GM18907 (cell line): Measurements from ENCODE around the gene TMCC1.
"Not testable (repeated sequence)": the region's sequence is repeated elsewhere in the genome, so short reads cannot be mapped to it uniquely, and the experiment has no call there.

Experiments used
- ATAC-seq: cut with Tn5 transposase; IDR thresholded peaks from one replicate; pipeline ENCODE4 v1.9.1; 2021; ENCODE audit warnings: mild to moderate bottlenecking, moderate library complexity; ENCODE audit not compliant: unreplicated experiment

Gene TMCC1

GRCh38 chr3:129655291-129655700 lies 238.2 kb downstream of the TMCC1 start:
- ATAC-seq, result no peak

GRCh38 chr3:129654131-129654530 lies 239.4 kb downstream of the TMCC1 start:
- no peak for ATAC-seq

GRCh38 chr3:129653019-129653418 lies 240.5 kb downstream of the TMCC1 start:
- no peak for ATAC-seq

DNA sequence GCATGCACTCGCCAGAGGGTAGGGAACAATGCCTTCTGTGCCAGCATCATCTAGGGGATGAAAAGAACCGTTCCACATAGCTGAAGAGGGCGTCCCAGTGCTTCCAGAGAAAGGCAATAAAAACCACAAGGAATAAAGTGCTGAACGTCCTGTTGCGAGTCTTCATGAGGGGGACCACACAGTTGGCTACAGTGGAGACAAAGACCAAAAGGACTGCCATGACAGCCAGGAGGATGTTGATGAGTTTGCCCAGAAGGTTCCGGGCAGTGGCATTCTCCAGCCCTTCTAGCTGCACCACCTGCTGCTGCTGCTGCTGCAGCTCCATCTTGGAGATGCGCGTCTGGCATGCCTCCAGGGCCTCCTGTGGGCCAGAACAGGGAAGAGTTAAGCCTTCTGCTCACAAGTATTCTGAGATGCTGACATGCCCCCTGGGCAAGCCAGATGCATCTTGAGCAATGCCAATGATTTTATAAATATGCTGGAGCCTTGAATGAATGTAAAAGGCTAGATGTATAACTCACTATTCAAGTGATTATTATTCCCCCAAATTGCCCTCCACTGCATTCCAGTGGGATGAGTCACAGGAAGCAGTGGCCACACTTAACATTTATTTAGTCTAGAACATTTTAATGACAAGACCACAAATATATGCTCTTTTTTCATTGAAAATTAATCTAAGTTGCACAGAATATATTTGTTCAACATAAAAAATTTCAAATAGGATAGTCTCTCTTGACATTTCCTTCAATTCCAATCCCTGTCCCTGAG lies 241.9 kb downstream of the TMCC1 start:
- no peak for ATAC-seq

GRCh38 chr3:129650256-129650872 lies 243.1 kb downstream of the TMCC1 start:
- ATAC-seq, result no peak

DNA sequence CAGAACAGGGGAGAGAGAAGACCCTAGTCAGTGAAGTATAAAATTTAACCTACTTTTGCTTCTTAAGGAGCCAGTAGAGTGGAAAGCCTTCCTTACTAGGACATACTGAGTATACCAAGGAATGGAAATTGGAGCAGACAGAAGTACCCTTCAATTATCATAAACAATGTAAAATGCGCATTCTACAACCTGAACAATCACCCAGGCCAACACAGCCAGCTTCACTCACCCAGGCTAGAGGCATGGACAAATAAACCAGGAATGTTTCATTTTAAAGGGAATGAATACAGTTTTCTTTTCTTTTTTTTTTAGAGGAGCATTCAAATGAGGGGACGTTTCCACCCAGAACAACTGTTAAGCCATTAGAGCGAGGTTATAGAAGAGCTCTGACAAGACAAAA lies 245.1 kb downstream of the TMCC1 start:
- ATAC-seq, result no peak

DNA sequence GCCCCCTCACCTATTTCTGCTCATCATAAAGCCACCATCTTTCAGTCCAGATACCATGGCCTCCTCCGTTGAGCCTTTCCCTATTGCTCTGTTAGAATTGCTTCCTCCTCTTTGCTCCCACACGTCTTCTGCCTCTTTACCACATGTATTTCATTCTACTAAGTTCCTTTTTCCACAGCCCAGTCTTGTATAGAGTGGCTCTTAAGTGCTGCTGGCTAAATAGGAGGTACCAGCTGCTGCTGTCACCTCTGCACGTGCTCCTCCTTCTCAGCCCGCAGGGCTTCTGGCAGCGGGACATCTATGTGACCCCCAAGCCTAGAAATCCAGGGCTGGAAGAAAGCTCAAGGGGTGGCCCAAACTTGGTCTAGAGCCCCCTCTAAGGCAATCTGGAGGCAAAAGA lies 248.2 kb downstream of the TMCC1 start:
- no peak for ATAC-seq

DNA sequence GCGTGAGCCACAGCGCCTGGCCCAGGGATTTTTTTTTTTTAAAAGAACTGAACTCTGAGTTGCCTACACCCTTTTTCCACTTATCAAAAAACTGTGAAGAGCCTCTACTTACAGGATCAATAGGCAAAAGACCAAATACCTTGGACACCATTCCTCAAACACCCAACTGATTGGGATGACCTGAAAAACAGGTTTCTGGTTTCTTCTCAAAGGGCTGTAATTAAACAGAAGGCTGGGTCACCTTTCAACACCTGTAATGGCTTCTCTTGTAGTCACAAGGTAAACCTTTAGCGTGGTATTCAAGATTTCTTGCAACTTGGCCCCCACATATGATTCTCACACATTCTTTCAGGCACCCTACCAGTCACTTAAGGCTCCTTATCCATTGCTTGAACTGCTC lies 248.7 kb downstream of the TMCC1 start:
- ATAC-seq, result no peak

GRCh38 chr3:129641567-129642260 lies 251.8 kb downstream of the TMCC1 start:
- ATAC-seq, result not testable (repeated sequence)

GRCh38 chr3:129640985-129641384 lies 252.5 kb downstream of the TMCC1 start:
- ATAC-seq, result not testable (repeated sequence)

GRCh38 chr3:129638481-129638880 lies 255.0 kb downstream of the TMCC1 start:
- no peak for ATAC-seq

DNA sequence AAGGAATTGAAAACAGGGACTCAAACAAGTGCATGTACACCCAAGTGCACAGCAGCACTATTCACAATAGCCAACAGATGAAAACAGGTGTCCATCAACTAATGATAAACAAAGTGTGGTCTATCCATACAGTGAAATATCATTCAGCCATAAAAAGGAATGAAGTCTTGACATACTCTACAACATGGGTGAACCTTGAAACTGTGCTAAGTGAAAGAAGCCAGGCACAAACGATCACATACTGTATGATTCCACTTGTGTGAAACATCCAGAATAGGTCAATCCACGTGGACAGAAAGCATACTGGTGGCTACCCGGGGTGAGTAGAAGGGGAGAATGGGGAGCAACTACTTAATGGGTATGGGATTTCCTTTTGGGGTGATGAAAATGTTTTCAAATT lies 257.4 kb downstream of the TMCC1 start:
- ATAC-seq, result no peak

GRCh38 chr3:129635656-129636055 lies 257.9 kb downstream of the TMCC1 start:
- ATAC-seq, result no peak

GRCh38 chr3:129633751-129634481 lies 259.6 kb downstream of the TMCC1 start:
- no peak for ATAC-seq

GRCh38 chr3:129632977-129633376 lies 260.5 kb downstream of the TMCC1 start:
- no peak for ATAC-seq

GRCh38 chr3:129632556-129632955 lies 261.0 kb downstream of the TMCC1 start:
- no peak for ATAC-seq

DNA sequence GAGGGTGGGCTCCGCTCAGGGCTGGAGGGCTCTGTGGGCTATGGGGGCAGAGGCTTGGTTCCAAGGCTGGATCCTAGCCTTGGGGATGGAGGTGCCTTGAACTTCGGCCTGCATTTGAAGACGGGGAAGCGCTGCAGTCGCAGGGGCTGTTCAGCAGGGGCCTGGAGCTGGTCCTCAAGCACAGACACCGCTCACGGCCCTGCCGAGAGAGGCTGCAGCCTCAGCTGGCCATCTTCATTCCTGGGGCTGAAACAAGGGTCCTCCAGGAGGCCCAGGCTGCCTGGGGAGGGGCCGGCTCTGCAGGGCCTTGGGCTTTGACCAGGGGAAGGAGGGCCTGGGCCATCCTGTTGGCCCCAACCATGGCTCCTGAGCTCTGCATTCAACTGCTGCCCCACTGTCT lies 261.5 kb downstream of the TMCC1 start:
- ATAC-seq, result no peak

- ATAC-seq, result no peak
These were observed 264.5 kb downstream of the TMCC1 start for GRCh38 chr3:129629011-129629410.

GRCh38 chr3:129628169-129628522 lies 265.4 kb downstream of the TMCC1 start:
- ATAC-seq, result no peak

DNA sequence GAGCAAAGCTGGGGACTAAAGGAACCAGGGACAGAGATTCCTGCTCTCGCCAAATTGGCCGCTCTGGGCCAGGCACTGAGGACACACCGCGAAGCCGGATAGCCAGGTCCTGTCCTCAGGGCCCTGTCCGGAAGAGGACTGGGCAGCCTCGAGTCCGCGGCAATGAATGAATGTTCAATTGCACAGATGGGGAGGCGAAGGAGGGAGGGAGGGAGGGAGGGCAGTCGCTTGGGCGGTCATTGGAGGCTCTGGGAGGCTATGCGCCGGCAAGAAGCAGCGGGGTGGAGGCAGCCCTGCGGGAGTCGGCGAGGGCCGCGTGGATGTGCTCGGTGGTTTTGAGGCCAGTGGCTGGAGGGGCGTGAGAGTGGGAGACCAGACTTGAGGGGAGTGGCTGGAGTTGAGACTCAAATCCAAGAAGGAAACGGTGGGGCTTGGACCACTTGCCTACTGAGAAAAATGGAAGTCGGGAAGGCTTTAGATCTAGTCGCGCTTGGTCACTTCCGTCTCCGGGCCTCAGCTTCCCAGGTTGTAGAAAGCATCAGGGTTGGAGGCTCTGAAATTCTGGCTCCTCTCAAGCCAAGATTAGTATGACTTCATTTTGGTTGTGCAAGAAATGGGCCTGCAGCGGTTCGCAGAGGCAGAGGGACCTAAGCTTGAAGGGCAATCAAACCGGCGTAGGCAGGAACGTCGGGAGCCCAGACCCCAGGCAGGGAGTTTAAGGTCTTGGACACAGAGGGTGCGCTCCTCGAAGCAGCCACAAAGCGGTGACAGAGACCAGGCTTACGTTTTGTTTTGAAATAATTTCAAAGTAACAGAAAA lies 266.0 kb downstream of the TMCC1 start:
- peak; percentile 53 for ATAC-seq
